ENCODE measurements around the gene F12.

Gene F12

DNA sequence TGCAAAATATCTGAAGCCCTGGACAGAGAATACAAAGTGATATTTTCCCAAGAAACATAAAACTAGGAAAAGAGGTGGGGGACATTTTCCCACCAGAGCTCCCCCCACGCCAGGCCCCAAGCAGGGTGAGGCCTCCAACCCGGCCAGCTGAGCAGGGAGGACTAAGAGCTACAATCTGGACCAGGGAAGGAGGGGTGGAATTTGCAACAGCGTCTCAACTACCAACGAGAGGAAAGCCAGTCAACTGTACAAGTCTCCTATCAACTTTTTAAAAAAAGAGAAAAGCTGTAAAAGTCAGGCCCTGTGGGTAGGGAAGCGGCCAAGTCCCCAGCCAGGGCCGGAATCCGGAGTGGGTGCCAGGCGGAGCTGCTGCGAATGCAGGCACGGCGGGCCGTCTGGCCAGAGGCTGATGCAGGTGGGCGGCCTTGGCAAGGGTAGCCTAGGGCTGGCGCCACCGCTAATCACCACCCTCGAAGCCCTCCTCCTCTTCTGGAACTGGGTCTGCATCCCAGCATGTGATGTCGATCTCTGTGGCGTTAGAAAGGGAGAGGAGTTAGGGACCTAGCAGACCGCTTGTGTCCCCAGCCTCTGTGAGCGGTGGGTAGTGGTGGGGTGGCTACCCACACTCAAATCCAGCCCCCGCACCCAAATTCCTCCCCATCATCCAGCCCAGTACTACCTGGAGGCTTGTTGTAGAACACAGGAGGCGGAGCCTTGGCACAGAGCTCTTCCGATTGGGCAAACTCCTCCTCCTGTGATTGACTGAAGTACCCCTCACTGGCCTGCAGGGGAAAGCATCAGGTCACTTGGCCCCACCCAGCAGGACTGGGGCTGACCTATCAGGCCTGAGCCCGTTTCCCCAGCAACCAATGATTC, 47.9 kb upstream of the F12 start:
- no peaks in the 10 kb centered on the region for H3K9me2 ChIP-seq (ENCODE audit: low read depth, low read length)
- H2AFZ ChIP-seq (ENCODE audit: low read length): no peak overlapping the region
- peaks cover 40% of the 10 kb centered on the region; the same call in 1 of the 2 replicates for H3K36me3 ChIP-seq (ENCODE audit: insufficient read depth, low read length)
- no peaks in the 10 kb centered on the region for H4K20me1 ChIP-seq (ENCODE audit: insufficient read depth, low read length)
- no peak overlapping the region for H3K4me2 ChIP-seq (ENCODE audit: low read length)
- TF ChIP-seq, protein P1, sequence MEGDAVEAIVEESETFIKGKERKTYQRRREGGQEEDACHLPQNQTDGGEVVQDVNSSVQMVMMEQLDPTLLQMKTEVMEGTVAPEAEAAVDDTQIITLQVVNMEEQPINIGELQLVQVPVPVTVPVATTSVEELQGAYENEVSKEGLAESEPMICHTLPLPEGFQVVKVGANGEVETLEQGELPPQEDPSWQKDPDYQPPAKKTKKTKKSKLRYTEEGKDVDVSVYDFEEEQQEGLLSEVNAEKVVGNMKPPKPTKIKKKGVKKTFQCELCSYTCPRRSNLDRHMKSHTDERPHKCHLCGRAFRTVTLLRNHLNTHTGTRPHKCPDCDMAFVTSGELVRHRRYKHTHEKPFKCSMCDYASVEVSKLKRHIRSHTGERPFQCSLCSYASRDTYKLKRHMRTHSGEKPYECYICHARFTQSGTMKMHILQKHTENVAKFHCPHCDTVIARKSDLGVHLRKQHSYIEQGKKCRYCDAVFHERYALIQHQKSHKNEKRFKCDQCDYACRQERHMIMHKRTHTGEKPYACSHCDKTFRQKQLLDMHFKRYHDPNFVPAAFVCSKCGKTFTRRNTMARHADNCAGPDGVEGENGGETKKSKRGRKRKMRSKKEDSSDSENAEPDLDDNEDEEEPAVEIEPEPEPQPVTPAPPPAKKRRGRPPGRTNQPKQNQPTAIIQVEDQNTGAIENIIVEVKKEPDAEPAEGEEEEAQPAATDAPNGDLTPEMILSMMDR (IDR thresholded peaks at IDR 0.05; ENCODE audit: low read length): no peak
- no peak for TF ChIP-seq EZH2 (IDR thresholded peaks at IDR 0.05; ENCODE audit: borderline replicate concordance, low read length)
- no peaks in the 10 kb centered on the region for H3F3A ChIP-seq (ENCODE audit: insufficient read depth, low read length)
- no peak overlapping the region for H3K4me3 ChIP-seq (ENCODE audit: low read depth, low read length, poor library complexity, severe bottlenecking)
- no peaks in the 10 kb centered on the region for H3K79me2 ChIP-seq (ENCODE audit: insufficient read depth, low read length)
- no peaks in the 10 kb centered on the region for H3K9me3 ChIP-seq (ENCODE audit: low read length)
- H3K9ac ChIP-seq (ENCODE audit: low read length): no peak overlapping the region
- peaks cover 36% of the 10 kb centered on the region for H3K4me1 ChIP-seq (ENCODE audit: insufficient read depth, low read length, severe bottlenecking)
- H3K27ac ChIP-seq (ENCODE audit: low read depth, low read length, poor library complexity, severe bottlenecking): peak overlapping the region; percentile 96
- no peaks in the 10 kb centered on the region for H3K27me3 ChIP-seq (ENCODE audit: insufficient read depth, low read length)

DNA sequence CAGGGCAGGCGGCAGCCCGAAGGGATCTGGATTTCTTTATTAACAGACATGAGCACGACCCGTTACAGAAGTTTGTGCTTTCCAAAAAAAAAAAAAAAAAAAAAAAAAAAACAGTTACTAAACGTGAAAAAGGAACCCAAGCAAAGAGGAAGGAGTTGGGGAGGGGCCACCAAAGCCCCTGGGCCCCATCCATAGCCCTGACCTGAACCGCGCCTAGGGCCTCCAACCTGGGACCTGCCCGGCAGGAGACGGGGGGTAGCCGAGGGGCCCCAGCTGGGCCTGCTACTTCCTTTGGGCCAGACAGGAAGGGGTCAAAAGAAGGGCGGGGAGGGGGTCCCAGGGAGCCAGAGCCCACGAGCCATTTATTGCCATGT, 47.2 kb upstream of the F12 start:
- Histone ChIP-seq H3K4me2 (ENCODE audit: low read length) (peak overlapping the region; percentile 83; the same call in 1 of the 2 replicates), H3K9me2 (ENCODE audit: low read depth, low read length) (no peaks in the 10 kb centered on the region), H3K4me1 (ENCODE audit: insufficient read depth, low read length, severe bottlenecking) (peaks cover 36% of the 10 kb centered on the region), H3K4me3 (ENCODE audit: low read depth, low read length, poor library complexity, severe bottlenecking) (no peak overlapping the region), H3F3A (ENCODE audit: insufficient read depth, low read length) (no peaks in the 10 kb centered on the region), H3K27ac (ENCODE audit: low read depth, low read length, poor library complexity, severe bottlenecking) (peak overlapping the region; percentile 96), H3K9ac (ENCODE audit: low read length) (no peak overlapping the region), H4K20me1 (ENCODE audit: insufficient read depth, low read length) (no peaks in the 10 kb centered on the region), H3K36me3 (ENCODE audit: insufficient read depth, low read length) (peaks cover 39% of the 10 kb centered on the region; the same call in 1 of the 2 replicates), H3K9me3 (ENCODE audit: low read length) (no peaks in the 10 kb centered on the region), H2AFZ (ENCODE audit: low read length) (no peak overlapping the region), H3K79me2 (ENCODE audit: insufficient read depth, low read length) (no peaks in the 10 kb centered on the region), H3K27me3 (ENCODE audit: insufficient read depth, low read length) (no peaks in the 10 kb centered on the region)
- TF ChIP-seq, protein P1 (IDR thresholded peaks at IDR 0.05; ENCODE audit: low read length): peak; percentile 9; the same call in 1 of the 2 replicates
- no peak for TF ChIP-seq EZH2 (IDR thresholded peaks at IDR 0.05; ENCODE audit: borderline replicate concordance, low read length)

DNA sequence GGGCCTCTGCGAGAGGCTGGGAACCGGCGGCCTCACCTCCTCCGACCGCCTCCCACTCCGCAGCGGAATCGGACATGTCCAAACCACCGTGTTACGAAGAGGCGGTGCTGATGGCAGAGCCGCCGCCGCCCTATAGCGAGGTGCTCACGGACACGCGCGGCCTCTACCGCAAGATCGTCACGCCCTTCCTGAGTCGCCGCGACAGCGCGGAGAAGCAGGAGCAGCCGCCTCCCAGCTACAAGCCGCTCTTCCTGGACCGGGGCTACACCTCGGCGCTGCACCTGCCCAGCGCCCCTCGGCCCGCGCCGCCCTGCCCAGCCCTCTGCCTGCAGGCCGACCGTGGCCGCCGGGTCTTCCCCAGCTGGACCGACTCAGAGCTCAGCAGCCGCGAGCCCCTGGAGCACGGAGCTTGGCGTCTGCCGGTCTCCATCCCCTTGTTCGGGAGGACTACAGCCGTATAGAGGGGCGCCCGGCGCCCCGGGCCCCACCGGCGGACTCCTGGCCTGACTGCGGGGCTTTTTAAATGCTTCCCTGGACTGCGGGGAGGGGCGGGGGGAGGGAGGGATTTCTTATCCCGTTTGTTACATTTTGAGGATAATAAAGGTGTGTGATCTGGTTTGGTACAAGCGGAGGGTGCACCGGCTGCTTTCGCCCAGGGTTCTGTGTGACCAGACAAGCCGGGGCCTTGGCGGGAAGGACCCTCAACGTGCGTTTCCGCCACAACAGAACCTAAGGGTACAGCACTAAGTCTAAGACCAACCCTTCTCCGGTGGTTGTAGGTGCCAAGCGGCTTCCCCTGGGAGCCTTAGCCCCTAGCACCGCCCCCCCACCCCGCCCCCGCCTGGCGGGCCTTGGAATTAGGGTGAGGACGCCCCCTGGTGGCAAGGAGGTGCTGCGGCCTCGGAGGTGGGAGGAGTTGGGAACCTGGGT, 46.6 kb upstream of the F12 start:
- H3K4me2 ChIP-seq (ENCODE audit: low read length): peak overlapping the region; percentile 83
- TF ChIP-seq EZH2 (IDR thresholded peaks at IDR 0.05; ENCODE audit: borderline replicate concordance, low read length): no peak
- TF ChIP-seq, protein P1 (IDR thresholded peaks at IDR 0.05; ENCODE audit: low read length): peak; percentile 94
- no peaks in the 10 kb centered on the region for H3K9me3 ChIP-seq (ENCODE audit: low read length)
- H3K36me3 ChIP-seq (ENCODE audit: insufficient read depth, low read length): peaks cover 39% of the 10 kb centered on the region; the same call in 1 of the 2 replicates
- no peaks in the 10 kb centered on the region for H3K79me2 ChIP-seq (ENCODE audit: insufficient read depth, low read length)
- H3K4me3 ChIP-seq (ENCODE audit: low read depth, low read length, poor library complexity, severe bottlenecking): peak overlapping the region; percentile 78
- no peak overlapping the region for H2AFZ ChIP-seq (ENCODE audit: low read length)
- no peaks in the 10 kb centered on the region for H3F3A ChIP-seq (ENCODE audit: insufficient read depth, low read length)
- H3K4me1 ChIP-seq (ENCODE audit: insufficient read depth, low read length, severe bottlenecking): peaks cover 36% of the 10 kb centered on the region
- H4K20me1 ChIP-seq (ENCODE audit: insufficient read depth, low read length): no peaks in the 10 kb centered on the region
- no peaks in the 10 kb centered on the region for H3K9me2 ChIP-seq (ENCODE audit: low read depth, low read length)
- H3K27me3 ChIP-seq (ENCODE audit: insufficient read depth, low read length): no peaks in the 10 kb centered on the region
- peak overlapping the region; percentile 96 for H3K27ac ChIP-seq (ENCODE audit: low read depth, low read length, poor library complexity, severe bottlenecking)
- peak overlapping the region; percentile 91 for H3K9ac ChIP-seq (ENCODE audit: low read length)

Measured in OCI-LY1 (cell line).